Measurements from ENCODE around the gene NTN1.

Gene NTN1

GRCh38 chr17:9169116-9169515, 147.8 kb downstream of the NTN1 start:
- peaks cover 0 to 27% of the 10 kb centered on the region in 2 experiments; a peak in 2 of 3 replicates for H3K36me3 ChIP-seq (ENCODE audit: control insufficient read depth in 2 of 2, insufficient read depth in 1 of 2, low read length in 2 of 2)
- no peak overlapping the region for H3K4me3 ChIP-seq (ENCODE audit: low read depth, low read length)
- H3K4me1 ChIP-seq (ENCODE audit: control insufficient read depth, insufficient read depth, low read length): no peaks in the 10 kb centered on the region
- no peak overlapping the region for H3K27ac ChIP-seq (ENCODE audit: extremely low read depth, low read depth, low read length)
- H3K9me3 ChIP-seq (ENCODE audit: control insufficient read depth, insufficient read depth, low read depth, low read length): no peaks in the 10 kb centered on the region
- CTCF ChIA-PET: no interaction called here
- TF ChIP-seq ZNF664 (tag by site-specific recombination; IDR thresholded peaks at IDR 0.05): no peak
- no peak for TF ChIP-seq ZNF791 (tag by site-specific recombination; IDR thresholded peaks at IDR 0.05)
- TF ChIP-seq ZNF146 (tag by site-specific recombination; IDR thresholded peaks at IDR 0.05): no peak
- no peak for TF ChIP-seq ZNF114 (tag by site-specific recombination; IDR thresholded peaks at IDR 0.05)
- TF ChIP-seq ZNF645 (tag by site-specific recombination; IDR thresholded peaks at IDR 0.05): no peak
- TF ChIP-seq OVOL3 (tag by site-specific recombination; IDR thresholded peaks at IDR 0.05): no peak
- TF ChIP-seq ZNF404 (tag by site-specific recombination; IDR thresholded peaks at IDR 0.05): no peak
- no peak for TF ChIP-seq ZNF704 (tag by site-specific recombination; IDR thresholded peaks at IDR 0.05)
- no peak for TF ChIP-seq ZNF777 (tag by site-specific recombination; IDR thresholded peaks at IDR 0.05; ENCODE audit: borderline replicate concordance)
- no peak for TF ChIP-seq ZNF513 (tag by site-specific recombination; IDR thresholded peaks at IDR 0.05)
- TF ChIP-seq ZNF19 (tag by site-specific recombination; IDR thresholded peaks at IDR 0.05; ENCODE audit: low read depth): no peak
- POLR2A ChIA-PET: no interaction called here

GRCh38 chr17:9170336-9170735, 149.0 kb downstream of the NTN1 start:
- POLR2A ChIA-PET: no interaction called here
- H3K4me3 ChIP-seq (ENCODE audit: low read depth, low read length): no peak overlapping the region
- H3K4me1 ChIP-seq (ENCODE audit: control insufficient read depth, insufficient read depth, low read length): no peaks in the 10 kb centered on the region
- H3K9me3 ChIP-seq (ENCODE audit: control insufficient read depth, insufficient read depth, low read depth, low read length): no peaks in the 10 kb centered on the region
- no peak overlapping the region for H3K27ac ChIP-seq (ENCODE audit: extremely low read depth, low read depth, low read length)
- CTCF ChIA-PET: interaction anchor here (0.5 kb wide), 1 partner anchor 48 kb away, joined by 3 read pairs; no protein-coding TSS in a partner anchor
- no peak for TF ChIP-seq ZNF146 (tag by site-specific recombination; IDR thresholded peaks at IDR 0.05)
- no peak for TF ChIP-seq RBAK (tag by site-specific recombination; IDR thresholded peaks at IDR 0.05)
- TF ChIP-seq AEBP2 (tag by site-specific recombination; IDR thresholded peaks at IDR 0.05; ENCODE audit: borderline replicate concordance): no peak
- no peak for TF ChIP-seq ZNF548 (tag by site-specific recombination; IDR thresholded peaks at IDR 0.05)
- TF ChIP-seq ZNF660 (tag by site-specific recombination; IDR thresholded peaks at IDR 0.05): no peak
- TF ChIP-seq ZNF529 (tag by site-specific recombination; IDR thresholded peaks at IDR 0.05; ENCODE audit: insufficient replicate concordance): no peak
- TF ChIP-seq ZNF155 (tag by site-specific recombination; IDR thresholded peaks at IDR 0.05): no peak
- TF ChIP-seq ZNF140 (tag by site-specific recombination; IDR thresholded peaks at IDR 0.05): no peak
- TF ChIP-seq ZNF24 (tag by site-specific recombination; IDR thresholded peaks at IDR 0.05): no peak
- TF ChIP-seq ZNF777 (tag by site-specific recombination; IDR thresholded peaks at IDR 0.05; ENCODE audit: borderline replicate concordance): no peak
- TF ChIP-seq ZNF654 (tag by site-specific recombination; IDR thresholded peaks at IDR 0.05; ENCODE audit: low read depth): no peak
- TF ChIP-seq ZNF211 (tag by site-specific recombination; IDR thresholded peaks at IDR 0.05; ENCODE audit: low read depth): no peak
- H3K36me3 ChIP-seq (ENCODE audit: control insufficient read depth in 2 of 2, insufficient read depth in 1 of 2, low read length in 2 of 2): peaks cover 0 to 16% of the 10 kb centered on the region in 2 experiments; a peak in 2 of 3 replicates

Data from HEK293 (cell line).